HCT116 (cell line): Measurements from ENCODE around the gene COG5. TPM values are rescaled to one million over a fixed set of nuclear protein-coding genes. Genes with fewer than 3 reads are reported as not detected.

Source experiments
- ATAC-seq: fragments of 200-7000 bp; cut with Tn5 transposase; 2 replicates; pipeline ENCODE4 v1.9.1; 2020; ENCODE audit warnings: mild to moderate bottlenecking, moderate library complexity
- BruUV-seq: library from RNA; stranded (reverse); fragments of 400-500 nt; replicated peaks from 2 replicates; lab custom pipeline; 2021; lab: Mats Ljungman, UMichigan
- CTCF ChIA-PET: fragments of 300-600 bp; sonication (Branson Sonifier 250); formaldehyde crosslinking; loops from one replicate; lab custom pipeline; 2021; ENCODE audit warnings: antibody characterized with exemption; lab: Charles Lee
- POLR2A ChIA-PET: fragments of 300-600, 350-600 bp; sonication (Branson Sonifier 250); formaldehyde crosslinking; loops from one replicate; lab custom pipeline; 2021; ENCODE audit warnings: antibody characterized with exemption; lab: Charles Lee
- RAD21 ChIA-PET, 2 experiments: fragments of 300-600 bp; sonication (Branson Sonifier 250); formaldehyde crosslinking; loops; one replicate each; lab custom pipeline; 2023; ENCODE audit warnings: low total read pairs in 2 of 2; ENCODE audit not compliant: uncharacterized antibody in 2 of 2, unreplicated experiment in 2 of 2, low non-redundant PET in 1 of 2; lab: Charles Lee
- DNase-seq: peaks from one replicate; pipeline ENCODE4 v3.0.0-alpha.2; 2010; ENCODE audit warnings: low read depth, low spot score
- H2AFZ ChIP-seq: fragments of 200-600 bp; shearing (Covaris generic), sonication (generic); 2 replicates; pipeline ENCODE4 v1.6.1; 2017; ENCODE audit warnings: low read depth, mixed run types, mixed read lengths, antibody characterized with exemption, low read length; ENCODE audit not compliant: poor library complexity, severe bottlenecking
- H3K27ac ChIP-seq: 2 replicates; pipeline ENCODE4 v1.5.1; 2012; ENCODE audit warnings: low read depth, low read length
- H3K27me3 ChIP-seq: fragments of 200-600 bp; sonication (generic); 2 replicates; pipeline ENCODE4 v1.6.1; 2016; ENCODE audit warnings: mixed run types, low read length, mixed read lengths; ENCODE audit not compliant: insufficient read depth
- H3K36me3 ChIP-seq, 2 experiments: fragments of 200-500 bp in 1 of 2; fragments of 200-600 bp in 1 of 2; sonication (Bioruptor generic) in 1 of 2; sonication (generic) in 1 of 2; 2 replicates each; pipeline versions ENCODE4 v1.5.1 to v1.6.1; 2014 to 2016; ENCODE audit warnings: low read length in 2 of 2, inconsistent platforms in 1 of 2, mixed read lengths in 1 of 2, mixed run types in 1 of 2; ENCODE audit not compliant: insufficient read depth in 2 of 2, control insufficient read depth in 1 of 2
- H3K4me1 ChIP-seq, 2 experiments: fragments of 200-600 bp in 1 of 2; sonication (generic) in 1 of 2; 2 replicates each; pipeline versions ENCODE4 v1.5.1 to v1.6.1; 2012 to 2017; ENCODE audit warnings: low read length in 2 of 2, inconsistent platforms in 1 of 2, mild to moderate bottlenecking in 1 of 2, mixed read lengths in 1 of 2, mixed run types in 1 of 2, moderate library complexity in 1 of 2; ENCODE audit not compliant: insufficient read depth in 2 of 2, control insufficient read depth in 1 of 2
- H3K4me2 ChIP-seq: fragments of 200-600 bp; sonication (generic); 2 replicates; pipeline ENCODE4 v1.6.1; 2017; ENCODE audit warnings: mixed run types, low read length, mixed read lengths
- H3K4me3 ChIP-seq, 2 experiments: fragments of 200-600 bp in 1 of 2; sonication (generic) in 1 of 2; replicated peaks in 1 of 2; 2 replicates each; pipeline ENCODE4 v1.5.1; 2011 to 2016; ENCODE audit warnings: low read length in 2 of 2, control low read depth in 1 of 2, low read depth in 1 of 2, mild to moderate bottlenecking in 1 of 2, mixed read lengths in 1 of 2, mixed run types in 1 of 2
- H3K79me2 ChIP-seq: fragments of 200-600 bp; sonication (generic); 2 replicates; pipeline ENCODE4 v1.6.1; 2017; ENCODE audit warnings: mild to moderate bottlenecking, mixed run types, low read length, moderate library complexity, mixed read lengths; ENCODE audit not compliant: insufficient read depth
- H3K9ac ChIP-seq: fragments of 200-600 bp; sonication (generic); 2 replicates; pipeline ENCODE4 v1.6.1; 2016; ENCODE audit warnings: low read length, mixed read lengths
- H3K9me2 ChIP-seq: fragments of 200-600 bp; sonication (generic), shearing (Covaris generic); 2 replicates; pipeline ENCODE4 v1.6.1; 2017; ENCODE audit warnings: mixed run types, mild to moderate bottlenecking, moderate library complexity; ENCODE audit not compliant: insufficient read depth
- H3K9me3 ChIP-seq, 2 experiments: fragments of 200-500 bp in 1 of 2; fragments of 200-600 bp in 1 of 2; sonication (Bioruptor generic) in 1 of 2; sonication (generic) in 1 of 2; 2 replicates each; pipeline ENCODE4 v1.6.1; 2014 to 2017; ENCODE audit warnings: low read length in 2 of 2, mixed read lengths in 2 of 2, inconsistent platforms in 1 of 2, low read depth in 1 of 2, mild to moderate bottlenecking in 1 of 2, mixed run types in 1 of 2, moderate library complexity in 1 of 2; ENCODE audit not compliant: control insufficient read depth in 1 of 2, insufficient read depth in 1 of 2
- H4K20me1 ChIP-seq: fragments of 200-600 bp; sonication (generic), shearing (Covaris generic); 2 replicates; pipeline ENCODE4 v1.6.1; 2017; ENCODE audit warnings: mixed run types, mild to moderate bottlenecking, moderate library complexity; ENCODE audit not compliant: insufficient read depth
- EGR1 ChIP-seq: IDR thresholded peaks from 2 replicates; pipeline ENCODE4 v1.6.1; 2012; ENCODE audit warnings: low read depth
- EZH2 ChIP-seq: fragments of 200-600 bp; sonication (generic); IDR thresholded peaks from 2 replicates; pipeline ENCODE4 v1.6.1; 2017; ENCODE audit warnings: antibody characterized with exemption, mixed run types
- FOSL1 ChIP-seq: IDR thresholded peaks from 2 replicates; pipeline ENCODE4 v1.6.1; 2012; ENCODE audit warnings: low read depth
- JUND ChIP-seq: IDR thresholded peaks from 2 replicates; pipeline ENCODE4 v1.6.1; 2012
- POLR2A ChIP-seq: IDR thresholded peaks from 2 replicates; pipeline ENCODE4 v1.7.0; 2011; ENCODE audit warnings: borderline replicate concordance; ENCODE audit not compliant: insufficient read depth, insufficient read length; ENCODE audit errors: extremely low read depth
- POLR2AphosphoS5 ChIP-seq: IDR thresholded peaks from 2 replicates; pipeline ENCODE4 v1.6.1; 2011; ENCODE audit warnings: mild to moderate bottlenecking, low read depth, low read length, moderate library complexity
- SP1 ChIP-seq: IDR thresholded peaks from 2 replicates; pipeline ENCODE4 v1.6.1; 2012; ENCODE audit warnings: low read depth
- SRF ChIP-seq: IDR thresholded peaks from 2 replicates; pipeline ENCODE4 v1.6.1; 2012; ENCODE audit warnings: low read depth
- intact Hi-C: fragments of 100-400 bp; cut with micrococcal nuclease; formaldehyde crosslinking; loops from 2 replicates; pipeline ENCODE4 v1.10.0; 2022
- total RNA-seq: library from RNA; stranded (reverse); gene quantifications from one replicate; pipeline ENCODE4 v1.2.1, GENCODE V29; 2021; ENCODE audit not compliant: unreplicated experiment
- TF ChIP-seq, protein P1 (sequence below): IDR thresholded peaks from 2 replicates; pipeline ENCODE4 v1.6.1; 2012; ENCODE audit warnings: low read depth
- TF ChIP-seq, protein P2 (sequence below): IDR thresholded peaks from 2 replicates; pipeline ENCODE4 v1.6.1; 2011; ENCODE audit warnings: mild to moderate bottlenecking, low read length, moderate library complexity; ENCODE audit not compliant: insufficient replicate concordance; ENCODE audit errors: extremely low read depth
- TF ChIP-seq, protein P3 (sequence below): IDR thresholded peaks from 2 replicates; pipeline ENCODE4 v1.6.1; 2012
- TF ChIP-seq, protein P4 (sequence below): IDR thresholded peaks from 2 replicates; pipeline ENCODE4 v1.6.1; 2012

Gene COG5
- total RNA-seq, 1 experiment from 2014 or later: 30.7 TPM

DNA sequence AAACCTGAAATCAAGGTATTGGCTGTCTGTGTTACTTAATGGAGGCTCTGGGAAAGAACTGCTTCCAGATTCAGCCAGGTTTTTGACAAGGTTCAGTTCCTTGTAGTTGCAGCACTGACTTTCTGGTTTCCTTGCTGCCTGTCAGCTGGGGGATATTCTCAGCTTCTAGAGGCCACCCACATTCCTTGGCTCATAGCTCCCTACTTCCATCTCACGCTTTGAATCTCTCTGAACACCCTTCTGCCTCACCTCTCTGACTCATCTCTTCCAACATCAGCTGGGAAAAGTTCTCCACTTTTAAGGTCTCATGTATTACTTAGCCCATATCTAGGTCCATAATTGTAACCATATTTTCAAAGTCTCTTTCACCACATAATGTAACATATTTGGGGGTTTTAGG lies 116.7 kb downstream of the COG5 start:
- H3K27me3 ChIP-seq: no peaks in the 10 kb centered on the region
- ChIA-PET POLR2A (no interaction called here), CTCF (no interaction called here), RAD21 (no interaction called here)
- no TSS peak for BruUV-seq
- H4K20me1 ChIP-seq: no peaks in the 10 kb centered on the region
- H3K4me2 ChIP-seq: peak overlapping the region; percentile 1; the same call in 1 of the 2 replicates
- H3K27ac ChIP-seq: no peak overlapping the region
- intact Hi-C loops: no loop called here
- no peaks in the 10 kb centered on the region for H3K9me2 ChIP-seq
- H3K4me1 ChIP-seq: peaks cover 0 to 12% of the 10 kb centered on the region in 2 experiments; a peak in 2 of 4 replicates
- ATAC-seq (peak; percentile 42; the same call in 1 of the 2 replicates), DNase-seq (no peak)
- H3K36me3 ChIP-seq: no peaks in the 10 kb centered on the region
- H3K9me3 ChIP-seq: no peaks in the 10 kb centered on the region
- no peaks in the 10 kb centered on the region for H3K79me2 ChIP-seq
- H2AFZ ChIP-seq: no peak overlapping the region
- TF ChIP-seq POLR2AphosphoS5 (no peak), JUND (peak; percentile 43; the same call in 1 of the 2 replicates), POLR2A (no peak), SRF (no peak), EGR1 (no peak), FOSL1 (0 out of 2 replicates have a peak, but pooled peaks have one; percentile 20), EZH2 (no peak), SP1 (peak; percentile 24; the same call in 1 of the 2 replicates)
- TF ChIP-seq, protein P1, sequence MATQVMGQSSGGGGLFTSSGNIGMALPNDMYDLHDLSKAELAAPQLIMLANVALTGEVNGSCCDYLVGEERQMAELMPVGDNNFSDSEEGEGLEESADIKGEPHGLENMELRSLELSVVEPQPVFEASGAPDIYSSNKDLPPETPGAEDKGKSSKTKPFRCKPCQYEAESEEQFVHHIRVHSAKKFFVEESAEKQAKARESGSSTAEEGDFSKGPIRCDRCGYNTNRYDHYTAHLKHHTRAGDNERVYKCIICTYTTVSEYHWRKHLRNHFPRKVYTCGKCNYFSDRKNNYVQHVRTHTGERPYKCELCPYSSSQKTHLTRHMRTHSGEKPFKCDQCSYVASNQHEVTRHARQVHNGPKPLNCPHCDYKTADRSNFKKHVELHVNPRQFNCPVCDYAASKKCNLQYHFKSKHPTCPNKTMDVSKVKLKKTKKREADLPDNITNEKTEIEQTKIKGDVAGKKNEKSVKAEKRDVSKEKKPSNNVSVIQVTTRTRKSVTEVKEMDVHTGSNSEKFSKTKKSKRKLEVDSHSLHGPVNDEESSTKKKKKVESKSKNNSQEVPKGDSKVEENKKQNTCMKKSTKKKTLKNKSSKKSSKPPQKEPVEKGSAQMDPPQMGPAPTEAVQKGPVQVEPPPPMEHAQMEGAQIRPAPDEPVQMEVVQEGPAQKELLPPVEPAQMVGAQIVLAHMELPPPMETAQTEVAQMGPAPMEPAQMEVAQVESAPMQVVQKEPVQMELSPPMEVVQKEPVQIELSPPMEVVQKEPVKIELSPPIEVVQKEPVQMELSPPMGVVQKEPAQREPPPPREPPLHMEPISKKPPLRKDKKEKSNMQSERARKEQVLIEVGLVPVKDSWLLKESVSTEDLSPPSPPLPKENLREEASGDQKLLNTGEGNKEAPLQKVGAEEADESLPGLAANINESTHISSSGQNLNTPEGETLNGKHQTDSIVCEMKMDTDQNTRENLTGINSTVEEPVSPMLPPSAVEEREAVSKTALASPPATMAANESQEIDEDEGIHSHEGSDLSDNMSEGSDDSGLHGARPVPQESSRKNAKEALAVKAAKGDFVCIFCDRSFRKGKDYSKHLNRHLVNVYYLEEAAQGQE: no peak
- TF ChIP-seq, protein P2, sequence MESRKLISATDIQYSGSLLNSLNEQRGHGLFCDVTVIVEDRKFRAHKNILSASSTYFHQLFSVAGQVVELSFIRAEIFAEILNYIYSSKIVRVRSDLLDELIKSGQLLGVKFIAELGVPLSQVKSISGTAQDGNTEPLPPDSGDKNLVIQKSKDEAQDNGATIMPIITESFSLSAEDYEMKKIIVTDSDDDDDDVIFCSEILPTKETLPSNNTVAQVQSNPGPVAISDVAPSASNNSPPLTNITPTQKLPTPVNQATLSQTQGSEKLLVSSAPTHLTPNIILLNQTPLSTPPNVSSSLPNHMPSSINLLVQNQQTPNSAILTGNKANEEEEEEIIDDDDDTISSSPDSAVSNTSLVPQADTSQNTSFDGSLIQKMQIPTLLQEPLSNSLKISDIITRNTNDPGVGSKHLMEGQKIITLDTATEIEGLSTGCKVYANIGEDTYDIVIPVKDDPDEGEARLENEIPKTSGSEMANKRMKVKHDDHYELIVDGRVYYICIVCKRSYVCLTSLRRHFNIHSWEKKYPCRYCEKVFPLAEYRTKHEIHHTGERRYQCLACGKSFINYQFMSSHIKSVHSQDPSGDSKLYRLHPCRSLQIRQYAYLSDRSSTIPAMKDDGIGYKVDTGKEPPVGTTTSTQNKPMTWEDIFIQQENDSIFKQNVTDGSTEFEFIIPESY: no peak
- TF ChIP-seq, protein P3, sequence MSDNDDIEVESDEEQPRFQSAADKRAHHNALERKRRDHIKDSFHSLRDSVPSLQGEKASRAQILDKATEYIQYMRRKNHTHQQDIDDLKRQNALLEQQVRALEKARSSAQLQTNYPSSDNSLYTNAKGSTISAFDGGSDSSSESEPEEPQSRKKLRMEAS: no peak
- TF ChIP-seq, protein P4, sequence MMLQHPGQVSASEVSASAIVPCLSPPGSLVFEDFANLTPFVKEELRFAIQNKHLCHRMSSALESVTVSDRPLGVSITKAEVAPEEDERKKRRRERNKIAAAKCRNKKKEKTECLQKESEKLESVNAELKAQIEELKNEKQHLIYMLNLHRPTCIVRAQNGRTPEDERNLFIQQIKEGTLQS: no peak
- no peak overlapping the region for H3K9ac ChIP-seq
- no peak overlapping the region for H3K4me3 ChIP-seq
